Endometrium (tissue), 2 donors: ENCODE results near the gene ELMO1.

Experiments used
- FAIRE-seq: peaks from 2 replicates; lab custom pipeline; 2012; peaks lifted over from hg19 to GRCh38; lab: Jason Lieb, UNC
- donor health status: control.
- donor health status: control.

Gene ELMO1

DNA sequence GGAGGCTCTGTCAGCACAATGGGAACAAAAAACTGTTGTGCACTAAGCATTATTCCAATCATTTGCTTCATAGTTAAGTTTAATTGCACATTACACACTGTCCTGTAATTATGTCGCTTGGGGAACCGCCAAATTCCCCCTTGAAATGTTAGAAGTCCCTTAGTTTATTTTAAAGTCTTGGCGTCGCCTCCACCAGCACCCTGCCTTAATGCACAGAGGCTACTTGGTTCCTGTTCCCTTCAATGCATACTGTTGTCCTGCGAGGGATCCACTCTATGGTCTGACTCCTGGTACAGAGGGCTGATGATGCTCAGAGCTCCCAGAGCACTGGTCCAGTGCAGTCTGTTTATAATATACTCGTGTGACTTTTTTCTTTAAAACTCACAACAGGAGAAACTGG is 330.7 kb downstream of the ELMO1 start:
- FAIRE-seq: no peak

DNA sequence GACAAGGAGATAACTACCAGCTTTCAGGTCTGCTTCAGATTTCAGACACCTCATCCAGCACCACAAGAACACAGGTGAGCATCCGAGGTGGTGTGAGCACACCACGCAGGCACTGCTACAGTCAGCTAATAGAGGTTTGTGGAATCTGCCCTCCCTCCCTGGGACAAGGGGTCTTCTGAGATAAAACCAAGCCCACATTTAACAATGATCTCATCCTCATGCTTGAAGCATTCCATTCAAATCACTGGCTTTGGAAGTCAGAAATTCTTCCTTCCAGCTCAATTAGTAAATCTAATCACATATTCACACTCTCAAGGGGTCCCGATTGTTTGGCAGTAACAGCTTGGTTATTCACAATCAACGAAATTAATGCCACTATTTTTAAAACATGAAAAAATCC is 331.4 kb downstream of the ELMO1 start:
- FAIRE-seq: no peak

DNA sequence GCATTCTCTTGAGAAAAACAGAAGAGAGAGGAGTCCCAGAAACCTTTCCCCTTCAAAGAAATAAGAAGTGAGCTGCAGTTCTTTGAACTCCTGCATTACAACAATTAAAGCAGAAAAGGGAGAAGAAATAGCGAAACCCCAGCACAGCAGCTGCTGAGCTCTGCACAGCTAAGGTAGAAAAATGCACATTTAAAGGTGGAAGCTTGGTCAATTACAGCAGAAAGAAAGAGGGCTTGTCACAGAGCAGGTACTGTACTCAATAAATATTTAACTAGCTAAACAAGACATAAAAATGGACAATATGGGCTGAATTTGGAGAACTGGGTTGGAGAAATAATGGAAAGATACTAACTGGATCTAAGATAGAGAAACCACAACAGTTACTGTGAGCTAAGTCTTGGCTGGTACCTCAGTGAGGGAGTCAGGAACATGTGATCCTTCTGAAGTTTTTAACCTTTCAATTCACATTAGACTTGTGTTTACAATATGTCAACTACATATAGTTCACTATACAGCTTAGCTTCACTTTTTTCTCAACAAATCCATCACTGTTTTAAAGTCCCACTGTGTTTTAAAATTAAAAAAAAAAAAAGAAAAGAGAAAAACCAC is 332.5 kb downstream of the ELMO1 start:
- no peak for FAIRE-seq

DNA sequence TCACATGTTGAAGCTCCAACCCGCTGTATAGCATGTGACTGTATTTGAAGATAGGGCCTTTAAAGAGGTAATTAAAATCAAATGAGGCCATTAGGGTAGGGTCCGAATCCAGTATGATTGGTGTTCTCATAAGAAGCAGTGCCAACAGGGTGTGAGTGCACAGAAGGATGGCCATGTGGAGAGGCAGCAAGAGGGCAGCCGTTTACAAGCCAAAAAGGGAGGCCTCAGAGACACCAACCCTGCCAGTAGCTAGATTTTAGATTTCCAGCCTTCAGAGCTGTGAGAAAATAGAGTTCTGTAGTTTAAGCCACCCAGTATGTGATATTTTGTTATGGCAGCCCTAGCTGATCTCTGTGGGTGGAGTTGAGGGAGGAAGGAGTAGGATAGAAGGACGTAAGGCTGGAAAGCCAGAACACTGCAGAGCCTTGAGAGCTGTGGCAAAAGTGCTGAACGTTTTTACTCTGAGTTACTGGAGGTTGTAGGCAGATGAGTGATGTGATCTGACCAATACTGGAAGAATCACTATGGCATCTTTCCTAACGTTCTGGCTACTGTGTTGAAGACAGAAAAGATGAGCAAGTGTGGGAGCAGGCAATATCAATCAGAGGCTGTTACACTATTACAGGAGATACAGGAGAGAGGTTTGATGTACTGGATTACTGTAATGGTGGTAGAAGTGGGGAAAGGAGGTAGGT is 334.9 kb downstream of the ELMO1 start:
- FAIRE-seq: no peak

DNA sequence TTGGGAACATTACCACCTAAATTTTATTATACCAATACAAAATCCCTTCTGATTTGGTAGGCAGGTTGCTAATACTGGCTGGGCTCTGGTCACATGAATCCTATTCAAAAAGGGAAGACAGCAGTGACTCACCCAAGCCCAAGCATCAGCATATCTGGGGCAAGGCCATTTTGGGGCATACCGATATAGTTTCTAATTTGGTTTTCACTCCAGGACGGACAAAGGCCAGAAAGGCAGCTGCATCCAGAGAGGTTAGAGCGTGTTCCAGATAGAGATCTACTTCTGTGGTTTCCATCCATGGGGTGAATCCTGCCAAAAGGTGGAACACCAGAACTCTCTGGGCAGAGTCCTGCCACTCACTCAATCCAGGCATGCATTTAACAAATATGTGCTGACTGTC is 335.8 kb downstream of the ELMO1 start:
- FAIRE-seq: no peak

DNA sequence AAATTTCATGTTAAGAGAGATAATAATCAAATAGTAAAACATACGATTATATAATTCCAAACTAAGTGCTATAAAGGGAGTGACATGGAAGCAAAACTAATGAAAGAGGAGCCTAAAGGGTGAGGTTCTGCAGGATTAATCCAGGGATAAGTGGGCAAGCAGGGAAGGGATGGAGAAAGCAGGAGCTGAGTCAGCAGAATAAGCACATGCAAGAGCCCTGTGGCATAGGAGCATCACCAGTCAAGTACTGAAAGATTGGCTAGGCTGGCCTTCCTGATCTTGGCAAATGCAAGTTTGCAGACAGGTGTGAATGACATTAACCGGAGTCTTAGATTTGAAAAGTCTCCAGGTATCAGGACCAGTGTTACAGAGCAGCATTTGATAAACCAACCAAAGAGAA is 336.4 kb downstream of the ELMO1 start:
- FAIRE-seq: no peak

DNA sequence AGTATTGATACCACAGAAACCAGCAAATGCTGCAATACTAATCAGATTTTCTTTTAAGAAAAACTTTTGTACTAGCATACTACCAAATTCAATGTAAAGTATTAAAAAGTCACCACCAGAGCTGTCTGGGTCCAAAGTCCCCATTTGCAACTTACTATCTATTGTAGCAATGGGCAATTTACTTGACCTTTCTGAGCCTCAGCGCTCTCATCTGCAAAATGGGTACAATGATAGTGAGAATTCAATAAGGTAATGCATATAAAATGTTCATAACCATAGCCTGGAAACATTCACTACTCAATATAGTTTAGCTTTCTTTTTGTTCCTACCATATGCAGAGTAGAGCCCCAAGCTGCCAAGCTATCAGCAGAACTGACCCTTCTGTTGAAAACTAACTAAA is 337.2 kb downstream of the ELMO1 start:
- no peak for FAIRE-seq

DNA sequence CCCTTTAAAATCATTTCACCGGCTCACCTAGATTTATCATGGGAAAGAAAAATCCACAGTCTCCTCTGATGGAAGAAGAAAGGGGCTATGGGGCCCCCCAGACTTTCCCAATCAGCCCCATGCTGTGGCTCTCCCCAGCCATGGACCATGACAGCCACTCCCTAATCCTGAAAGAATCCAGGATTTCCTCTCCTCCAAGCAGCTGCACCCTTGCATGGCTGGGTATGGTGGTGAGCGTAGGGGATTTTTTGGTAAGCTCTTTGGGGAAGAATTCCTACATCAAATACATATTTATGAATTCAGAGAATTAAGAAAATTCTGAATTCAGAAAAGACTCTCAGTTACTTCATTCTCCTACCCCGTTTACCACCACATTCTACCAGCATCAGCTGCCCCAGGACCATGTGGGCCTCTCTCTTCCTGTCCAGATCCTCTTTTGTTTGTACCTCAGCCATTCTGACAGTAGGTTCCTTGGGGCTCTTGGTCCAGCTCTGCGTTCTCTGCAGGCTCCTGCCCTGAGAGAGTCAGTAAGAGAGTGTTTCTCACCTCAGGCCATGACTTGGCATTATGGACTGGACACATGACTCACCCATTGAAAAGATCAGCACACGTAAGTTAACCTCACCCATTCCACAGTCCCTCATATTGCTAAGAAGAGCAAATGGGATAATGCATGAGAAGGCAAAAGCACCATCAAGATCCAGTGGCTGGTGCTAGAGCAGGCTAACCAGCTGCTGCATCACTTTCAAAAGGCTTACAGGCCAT is 337.8 kb downstream of the ELMO1 start:
- FAIRE-seq: no peak

DNA sequence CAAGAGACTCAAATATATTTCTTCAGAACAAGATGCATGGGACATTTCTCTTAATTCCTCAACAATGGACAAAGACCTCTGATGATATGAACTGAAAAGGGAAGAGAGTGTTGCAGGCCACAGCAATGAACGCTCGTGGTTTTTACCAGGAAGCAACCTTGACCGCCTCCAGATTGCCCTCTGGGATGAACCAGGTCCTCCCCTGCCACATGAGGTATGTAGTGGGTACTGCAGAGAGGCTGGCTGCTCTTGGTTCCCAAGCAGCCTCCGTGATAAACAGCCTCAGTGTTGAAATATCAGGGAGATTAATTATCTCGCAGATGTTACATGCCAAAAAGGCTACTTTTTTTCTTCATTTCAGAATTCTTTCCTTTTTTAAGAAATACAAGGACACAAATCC is 338.8 kb downstream of the ELMO1 start:
- no peak for FAIRE-seq

DNA sequence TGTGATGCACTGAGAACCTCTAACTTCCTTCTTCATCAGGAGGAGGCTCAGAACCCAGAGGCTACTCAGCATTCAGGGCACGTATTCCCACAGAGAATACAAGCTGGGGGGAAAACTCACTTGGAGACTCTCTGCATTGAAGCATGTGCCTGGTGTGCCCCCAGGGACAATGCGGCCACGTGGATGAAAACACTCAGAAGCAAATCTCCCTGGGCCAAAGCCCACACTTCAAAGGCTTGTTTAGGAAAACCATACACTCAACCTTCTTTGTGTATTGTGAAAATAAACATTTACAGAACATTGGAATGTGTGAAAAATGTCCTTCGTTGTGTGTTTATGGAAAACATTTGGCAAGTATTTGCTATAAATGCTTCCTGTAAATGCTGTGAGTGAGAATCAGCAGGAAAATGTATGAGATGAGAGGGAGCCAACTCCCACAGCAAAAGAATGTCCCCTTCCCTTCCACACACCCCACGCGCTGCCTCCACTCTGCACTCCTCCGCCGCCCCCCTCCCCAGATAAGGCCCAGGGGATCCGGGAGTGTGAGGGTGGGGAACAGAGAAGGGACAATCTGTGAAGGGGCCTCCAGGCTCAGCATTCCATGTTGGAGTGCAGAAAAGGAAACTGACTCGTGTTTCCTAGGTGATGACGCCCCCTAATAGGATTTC is 339.5 kb downstream of the ELMO1 start:
- no peak for FAIRE-seq

DNA sequence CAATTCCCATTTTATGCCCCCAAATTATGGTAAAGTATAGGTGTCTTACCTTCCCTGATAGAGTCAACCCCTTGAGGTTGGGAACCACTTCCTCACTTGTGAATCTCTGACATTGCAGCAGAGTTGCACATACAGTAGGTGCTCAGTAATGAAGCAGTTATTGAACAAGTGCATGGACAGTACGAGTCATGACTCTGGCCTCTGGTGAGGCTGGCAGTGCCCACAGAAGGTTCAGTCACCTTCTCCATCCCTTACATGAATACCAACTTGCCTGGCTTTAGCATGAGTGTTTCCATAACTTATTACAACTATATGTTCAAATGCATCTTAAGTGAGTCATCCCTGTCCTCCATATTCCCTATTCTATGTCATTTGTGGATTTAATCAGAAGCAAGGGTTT is 340.0 kb downstream of the ELMO1 start:
- FAIRE-seq: no peak

DNA sequence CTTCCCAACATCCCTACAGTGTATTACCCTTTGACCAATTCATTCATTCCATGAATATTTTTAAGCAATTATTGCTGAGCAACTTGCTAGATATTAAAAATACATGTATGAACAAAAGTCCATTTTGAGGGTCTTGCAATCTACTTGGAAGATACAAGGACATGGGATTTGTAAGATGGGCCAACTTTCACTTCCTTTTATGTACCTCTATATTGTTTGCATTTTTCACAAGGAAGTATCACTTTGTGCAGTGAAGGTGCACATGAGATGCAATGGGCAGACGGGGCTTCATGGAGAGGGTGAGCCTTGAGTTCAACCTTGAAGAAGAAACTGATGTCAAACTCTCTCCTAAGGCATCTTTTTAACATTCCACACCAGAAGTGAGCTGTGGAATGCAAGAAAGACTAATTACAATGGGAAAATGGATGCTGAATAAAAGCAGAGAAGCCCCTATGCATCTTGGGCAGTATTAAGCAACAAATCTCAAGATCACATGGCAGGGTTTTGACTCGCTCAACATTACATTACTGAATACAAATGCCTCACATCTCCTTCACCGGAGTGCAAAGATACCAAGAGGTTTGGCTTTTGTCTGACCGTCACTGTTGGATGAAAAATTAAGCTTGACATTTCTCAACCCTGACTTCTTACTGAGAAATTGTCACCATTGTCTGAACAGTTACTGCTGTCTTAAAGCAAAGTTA is 341.5 kb downstream of the ELMO1 start:
- FAIRE-seq: no peak

DNA sequence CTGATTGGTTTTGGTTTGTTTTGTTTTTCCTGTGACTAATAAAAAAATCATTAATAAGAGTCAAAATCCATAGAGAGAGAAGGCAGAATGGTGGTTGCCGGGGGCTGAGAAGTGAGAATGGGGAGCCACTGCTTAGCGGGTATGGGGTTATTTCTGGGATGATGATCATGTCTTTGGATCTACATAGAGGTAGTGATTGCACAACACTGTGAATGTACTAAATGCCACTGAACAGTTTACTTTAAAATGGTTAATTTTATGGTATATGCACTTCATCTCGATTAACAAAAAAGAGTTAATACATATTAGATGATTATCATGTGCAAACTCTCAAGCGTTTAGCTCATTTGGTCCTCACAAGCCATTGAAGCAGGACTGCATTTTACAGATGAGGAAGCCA is 342.9 kb downstream of the ELMO1 start:
- FAIRE-seq: no peak

DNA sequence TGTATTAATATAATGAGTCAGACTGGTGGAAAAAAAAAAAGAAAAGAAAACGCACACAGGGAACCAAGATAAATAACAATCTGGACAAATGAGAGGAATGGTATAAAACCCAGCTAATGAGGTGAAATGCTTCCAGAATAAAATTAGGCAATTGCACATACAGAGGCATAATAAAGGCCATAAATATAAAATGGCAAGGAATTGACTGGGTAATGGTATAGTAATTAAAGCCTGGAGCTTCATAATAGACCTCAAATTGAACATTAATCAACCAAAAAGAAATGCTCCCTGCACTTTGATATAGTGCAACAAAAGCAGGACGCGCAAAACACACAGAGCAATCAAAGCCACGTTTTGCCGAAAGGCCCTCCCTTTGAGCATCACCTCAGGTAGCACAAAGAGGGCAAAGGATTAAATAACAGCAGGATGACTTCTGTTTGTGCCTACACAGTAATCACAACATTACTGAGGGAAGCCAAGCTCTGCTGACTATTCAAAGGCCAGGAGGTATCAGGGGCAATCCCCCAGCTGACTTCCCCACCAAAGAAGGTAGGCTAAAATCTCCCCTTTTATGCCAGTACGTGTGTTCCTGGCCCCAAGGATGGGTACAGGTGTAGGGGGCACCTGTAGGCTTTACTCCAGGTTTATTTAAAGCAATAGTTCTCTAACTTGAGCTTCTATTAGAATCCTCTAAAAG is 343.7 kb downstream of the ELMO1 start:
- no peak for FAIRE-seq

DNA sequence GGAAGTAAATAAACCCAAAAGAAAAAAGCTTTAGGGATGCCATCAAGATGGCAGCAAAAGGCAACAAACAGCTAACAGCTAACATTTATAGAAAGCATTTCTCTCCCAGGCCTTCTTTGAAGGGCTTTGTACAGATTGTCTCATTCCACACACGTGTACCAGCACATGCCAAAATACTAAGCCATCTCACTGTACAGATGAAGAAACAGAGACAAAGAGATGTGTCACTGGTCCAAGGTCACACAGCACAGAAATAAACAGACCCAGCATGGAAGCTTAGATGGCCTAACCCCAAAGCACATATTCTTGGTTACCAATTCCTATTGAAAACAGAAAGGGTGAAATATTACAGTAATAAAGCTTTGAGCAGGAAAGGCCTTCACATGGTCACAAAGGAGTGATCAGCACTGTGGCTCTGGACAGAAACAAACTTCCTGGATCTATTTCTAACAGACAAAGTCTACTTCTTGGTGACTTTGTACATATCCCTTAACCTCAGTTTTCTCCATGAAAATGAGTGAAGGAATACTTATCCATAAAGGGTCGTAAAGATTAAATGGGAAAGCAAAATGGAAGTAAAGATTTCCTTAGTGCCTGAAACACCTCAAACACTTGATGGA is 346.0 kb downstream of the ELMO1 start:
- no peak for FAIRE-seq

DNA sequence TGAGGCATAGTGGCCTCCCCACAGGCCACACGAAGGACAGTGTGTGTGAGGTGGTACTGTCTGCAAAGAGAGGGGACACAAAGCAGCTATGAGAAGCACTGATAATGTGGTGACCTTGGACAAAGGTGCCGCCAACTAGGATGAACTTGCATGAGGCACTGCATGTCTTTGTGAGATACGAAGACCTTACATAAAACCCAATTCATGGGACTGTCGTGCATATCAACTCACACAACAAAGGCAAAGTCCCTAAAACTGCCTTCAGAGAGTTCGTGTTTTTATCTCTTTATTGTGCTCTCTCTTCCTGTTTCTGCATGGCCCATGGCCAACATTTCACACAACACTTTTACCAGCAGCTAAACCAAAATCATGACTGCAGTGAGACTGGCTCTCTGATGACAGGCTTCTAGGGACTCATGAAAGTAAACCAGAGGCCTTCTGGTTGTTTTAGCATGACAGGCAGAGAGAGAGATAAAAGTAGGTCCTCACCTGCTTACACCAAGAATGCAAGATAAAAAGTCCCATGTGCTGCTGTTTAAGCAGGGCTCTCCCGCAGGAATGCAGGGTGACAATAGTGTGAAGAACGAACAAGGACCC is 347.8 kb downstream of the ELMO1 start:
- FAIRE-seq: no peak

DNA sequence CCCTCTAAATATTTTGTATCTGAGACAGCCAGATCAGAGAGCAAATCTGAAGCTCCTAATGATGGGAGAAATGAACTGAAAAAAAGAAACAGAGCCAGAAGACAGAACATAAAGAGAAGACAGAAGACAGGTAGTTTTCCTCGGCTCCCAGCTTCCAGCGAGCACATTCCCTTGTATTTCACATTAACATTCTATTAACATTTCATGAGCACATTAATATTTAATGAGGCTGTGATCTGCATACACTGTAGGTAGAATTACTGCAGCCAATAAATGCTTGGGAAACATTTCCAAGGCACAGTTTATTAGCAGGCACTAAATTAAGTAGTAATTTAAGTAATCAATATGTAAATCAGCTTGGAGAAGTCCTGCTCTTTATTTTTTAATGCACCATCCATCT is 349.9 kb downstream of the ELMO1 start:
- FAIRE-seq: no peak

DNA sequence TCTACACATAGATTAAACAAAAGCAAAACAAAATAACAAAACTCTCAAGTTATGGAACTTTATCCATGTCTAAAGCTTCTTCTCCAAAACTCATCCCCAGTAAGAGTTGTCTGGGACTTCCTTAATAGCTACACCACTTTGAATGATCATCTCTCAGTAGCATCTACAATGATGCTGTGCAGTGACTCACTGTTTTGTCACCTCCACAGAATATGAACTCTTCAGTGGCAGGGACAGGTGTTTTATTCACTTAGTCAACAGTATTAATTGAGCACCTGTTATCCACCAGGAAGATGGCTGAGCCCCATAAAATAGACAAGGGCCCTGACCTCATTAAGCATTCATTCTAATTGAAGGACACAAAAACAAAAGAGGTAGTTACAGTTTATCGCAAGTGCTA is 350.7 kb downstream of the ELMO1 start:
- FAIRE-seq: no peak

DNA sequence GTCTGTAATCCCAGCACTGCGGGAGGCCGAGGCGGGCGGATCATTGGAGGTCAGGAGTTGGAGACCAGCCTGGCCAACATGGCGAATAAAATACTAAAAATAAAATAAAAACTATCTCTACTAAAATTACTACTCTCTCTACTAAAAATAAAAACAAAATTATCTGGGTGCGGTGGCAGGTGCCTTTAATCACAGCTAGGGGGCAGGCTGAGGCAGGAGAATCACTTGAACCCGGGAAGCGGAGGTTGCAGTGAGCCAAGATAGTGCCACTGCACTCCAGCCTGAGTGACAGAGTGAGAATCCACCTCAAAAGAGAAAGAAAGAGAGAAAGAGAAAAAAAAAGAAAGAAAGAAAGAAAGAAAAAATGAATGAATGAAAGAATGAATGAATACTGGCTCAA is 351.4 kb downstream of the ELMO1 start:
- FAIRE-seq: no peak

DNA sequence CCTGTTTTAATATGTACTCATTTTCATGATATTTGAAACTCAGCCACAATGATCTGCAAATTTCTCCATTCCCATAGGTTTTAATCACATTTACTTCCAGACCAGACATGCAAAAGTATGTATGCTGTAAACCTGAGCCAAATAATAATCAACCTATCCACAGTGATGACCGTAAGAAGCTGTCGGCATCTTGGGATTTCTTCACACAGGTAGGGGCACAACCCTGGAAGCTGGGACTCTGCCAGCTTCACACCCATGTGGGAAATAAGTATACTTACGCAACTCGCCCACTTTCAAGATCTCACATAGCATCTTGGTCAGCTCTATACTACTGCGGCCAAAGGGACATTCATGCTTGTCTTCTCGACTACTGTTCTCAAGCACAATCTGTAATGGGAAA is 352.3 kb downstream of the ELMO1 start:
- FAIRE-seq: no peak

DNA sequence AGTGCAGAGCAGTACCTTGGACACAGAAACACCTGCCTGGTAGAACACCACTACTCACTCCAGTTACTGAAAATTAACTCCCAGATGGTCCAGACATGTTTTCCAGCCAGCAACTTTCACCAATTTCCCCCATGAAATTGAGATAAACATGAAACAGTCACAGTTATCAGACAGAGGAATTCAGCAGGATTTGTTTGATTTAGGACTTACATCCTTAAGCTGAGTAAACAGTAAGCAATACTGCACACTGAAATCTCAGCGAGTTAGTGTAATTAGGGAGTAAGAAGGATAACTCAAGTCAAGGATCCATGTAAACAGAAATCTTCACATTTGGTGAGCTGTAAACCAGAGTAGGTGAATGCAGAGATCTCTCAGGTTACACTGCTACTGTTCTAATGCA is 353.5 kb downstream of the ELMO1 start:
- FAIRE-seq: no peak
